ENCODE results near the gene ADGRA3. TPM values are rescaled to one million over a fixed set of nuclear protein-coding genes. Genes with fewer than 3 reads are reported as not detected.
"Not testable (repeated sequence)": the region's sequence is repeated elsewhere in the genome, so short reads cannot be mapped to it uniquely, and the experiment has no call there.

Gene ADGRA3
- total RNA-seq, 3 donors from 2014 or later: 6.4 to 24.0 (median 11.1) TPM

GRCh38 chr4:22417408-22417807 is 98.5 kb downstream of the ADGRA3 start:
- Mint-ChIP-seq H3K36me3 (ENCODE audit: insufficient read depth) (peaks cover 2% of the 10 kb centered on the region), H3K4me1 (ENCODE audit: low read depth) (peaks cover 2% of the 10 kb centered on the region), H3K4me3 (no peak overlapping the region), H3K27me3 (ENCODE audit: low read depth) (no peaks in the 10 kb centered on the region), H3K9me3 (no peaks in the 10 kb centered on the region)
- ATAC-seq: peak in 1 of 2 donors; percentile 62
- DNase-seq: no peak

- no peak for ATAC-seq
- Mint-ChIP-seq H3K9me3 (no peaks in the 10 kb centered on the region), H3K27me3 (ENCODE audit: low read depth) (no peaks in the 10 kb centered on the region), H3K4me3 (no peak overlapping the region), H3K36me3 (ENCODE audit: insufficient read depth) (peaks cover 2% of the 10 kb centered on the region), H3K4me1 (ENCODE audit: low read depth) (peaks cover 2% of the 10 kb centered on the region)
- no peak for DNase-seq
These were observed 99.5 kb downstream of the ADGRA3 start for GRCh38 chr4:22416403-22416802.

- peaks cover 2% of the 10 kb centered on the region for H3K4me1 Mint-ChIP-seq (ENCODE audit: low read depth)
- DNase-seq: no peak
- no peak for ATAC-seq
- H3K9me3 Mint-ChIP-seq: no peaks in the 10 kb centered on the region
- peaks cover 2% of the 10 kb centered on the region for H3K36me3 Mint-ChIP-seq (ENCODE audit: insufficient read depth)
- H3K27me3 Mint-ChIP-seq (ENCODE audit: low read depth): no peaks in the 10 kb centered on the region
- H3K4me3 Mint-ChIP-seq: no peak overlapping the region
These were observed 101.0 kb downstream of the ADGRA3 start for GRCh38 chr4:22414833-22415232.

GRCh38 chr4:22413471-22413870 is 102.4 kb downstream of the ADGRA3 start:
- Mint-ChIP-seq H3K4me1 (ENCODE audit: low read depth) (peaks cover 2% of the 10 kb centered on the region), H3K4me3 (no peak overlapping the region), H3K27me3 (ENCODE audit: low read depth) (no peaks in the 10 kb centered on the region), H3K36me3 (ENCODE audit: insufficient read depth) (peaks cover 2% of the 10 kb centered on the region), H3K9me3 (no peaks in the 10 kb centered on the region)
- DNase-seq: no peak
- ATAC-seq: no peak

GRCh38 chr4:22412013-22412412 is 103.9 kb downstream of the ADGRA3 start:
- Mint-ChIP-seq H3K36me3 (ENCODE audit: insufficient read depth) (no peaks in the 10 kb centered on the region), H3K4me1 (ENCODE audit: low read depth) (peaks cover 2% of the 10 kb centered on the region), H3K4me3 (no peak overlapping the region), H3K9me3 (no peaks in the 10 kb centered on the region), H3K27me3 (ENCODE audit: low read depth) (no peaks in the 10 kb centered on the region)
- DNase-seq (no peak), ATAC-seq (no peak)

- Mint-ChIP-seq H3K27me3 (ENCODE audit: low read depth) (no peaks in the 10 kb centered on the region), H3K4me1 (ENCODE audit: low read depth) (no peaks in the 10 kb centered on the region), H3K9me3 (no peaks in the 10 kb centered on the region), H3K36me3 (ENCODE audit: insufficient read depth) (no peaks in the 10 kb centered on the region), H3K4me3 (no peak overlapping the region)
- no peak for DNase-seq
- no peak for ATAC-seq
These were observed 105.1 kb downstream of the ADGRA3 start for GRCh38 chr4:22410645-22411247.

GRCh38 chr4:22408474-22408873 is 107.4 kb downstream of the ADGRA3 start:
- H3K4me3 Mint-ChIP-seq: no peak overlapping the region
- no peaks in the 10 kb centered on the region for H3K4me1 Mint-ChIP-seq (ENCODE audit: low read depth)
- H3K27me3 Mint-ChIP-seq (ENCODE audit: low read depth): no peaks in the 10 kb centered on the region
- DNase-seq (no peak), ATAC-seq (no peak)
- no peaks in the 10 kb centered on the region for H3K9me3 Mint-ChIP-seq
- H3K36me3 Mint-ChIP-seq (ENCODE audit: insufficient read depth): no peaks in the 10 kb centered on the region

- H3K4me1 Mint-ChIP-seq (ENCODE audit: low read depth): no peaks in the 10 kb centered on the region
- H3K36me3 Mint-ChIP-seq (ENCODE audit: insufficient read depth): no peaks in the 10 kb centered on the region
- H3K9me3 Mint-ChIP-seq: peaks cover 4% of the 10 kb centered on the region
- ATAC-seq: no peak
- no peak for DNase-seq
- no peaks in the 10 kb centered on the region for H3K27me3 Mint-ChIP-seq (ENCODE audit: low read depth)
- no peak overlapping the region for H3K4me3 Mint-ChIP-seq
These were observed 108.5 kb downstream of the ADGRA3 start for GRCh38 chr4:22407361-22407760.

GRCh38 chr4:22398671-22399070 is 117.2 kb downstream of the ADGRA3 start:
- Mint-ChIP-seq H3K27me3 (ENCODE audit: low read depth) (no peaks in the 10 kb centered on the region), H3K4me1 (ENCODE audit: low read depth) (no peaks in the 10 kb centered on the region), H3K4me3 (no peak overlapping the region), H3K36me3 (ENCODE audit: insufficient read depth) (no peaks in the 10 kb centered on the region), H3K9me3 (peaks cover 6% of the 10 kb centered on the region)
- DNase-seq (no peak), ATAC-seq (no peak)

- no peak for DNase-seq
- Mint-ChIP-seq H3K4me1 (ENCODE audit: low read depth) (no peaks in the 10 kb centered on the region), H3K4me3 (no peak overlapping the region), H3K9me3 (no peaks in the 10 kb centered on the region), H3K36me3 (ENCODE audit: insufficient read depth) (no peaks in the 10 kb centered on the region), H3K27me3 (ENCODE audit: low read depth) (no peaks in the 10 kb centered on the region)
- ATAC-seq: no peak
These were observed 124.3 kb downstream of the ADGRA3 start for GRCh38 chr4:22391551-22391950.

GRCh38 chr4:22389240-22389870 is 126.5 kb downstream of the ADGRA3 start:
- H3K36me3 Mint-ChIP-seq (ENCODE audit: insufficient read depth): no peaks in the 10 kb centered on the region
- no peaks in the 10 kb centered on the region for H3K9me3 Mint-ChIP-seq
- H3K4me3 Mint-ChIP-seq: no peak overlapping the region
- DNase-seq: no peak
- no peaks in the 10 kb centered on the region for H3K27me3 Mint-ChIP-seq (ENCODE audit: low read depth)
- no peak for ATAC-seq
- peaks cover 4% of the 10 kb centered on the region for H3K4me1 Mint-ChIP-seq (ENCODE audit: low read depth)

- Mint-ChIP-seq H3K27me3 (ENCODE audit: low read depth) (no peaks in the 10 kb centered on the region), H3K4me1 (ENCODE audit: low read depth) (peaks cover 4% of the 10 kb centered on the region), H3K4me3 (no peak overlapping the region), H3K36me3 (ENCODE audit: insufficient read depth) (no peaks in the 10 kb centered on the region), H3K9me3 (no peaks in the 10 kb centered on the region)
- no peak for DNase-seq
- peak; percentile 61 to 74 for ATAC-seq
These were observed 130.3 kb downstream of the ADGRA3 start for GRCh38 chr4:22385611-22386011.

- ATAC-seq (no peak), DNase-seq (no peak)
- Mint-ChIP-seq H3K36me3 (ENCODE audit: insufficient read depth) (no peaks in the 10 kb centered on the region), H3K4me1 (ENCODE audit: low read depth) (peaks cover 4% of the 10 kb centered on the region), H3K27me3 (ENCODE audit: low read depth) (no peaks in the 10 kb centered on the region), H3K9me3 (no peaks in the 10 kb centered on the region), H3K4me3 (no peak overlapping the region)
These were observed 131.7 kb downstream of the ADGRA3 start for GRCh38 chr4:22384154-22384553.

- H3K27me3 Mint-ChIP-seq (ENCODE audit: low read depth); H3K9me3 Mint-ChIP-seq; H3K36me3 Mint-ChIP-seq (ENCODE audit: insufficient read depth); H3K4me1 Mint-ChIP-seq (ENCODE audit: low read depth); DNase-seq; ATAC-seq; H3K4me3 Mint-ChIP-seq: not testable (repeated sequence)
These were observed 133.7 kb downstream of the ADGRA3 start for GRCh38 chr4:22382216-22382615.

GRCh38 chr4:22372986-22373385 is 142.9 kb downstream of the ADGRA3 start:
- no peak for ATAC-seq
- H3K4me3 Mint-ChIP-seq: no peak overlapping the region
- H3K4me1 Mint-ChIP-seq (ENCODE audit: low read depth): no peaks in the 10 kb centered on the region
- no peaks in the 10 kb centered on the region for H3K9me3 Mint-ChIP-seq
- H3K36me3 Mint-ChIP-seq (ENCODE audit: insufficient read depth): no peaks in the 10 kb centered on the region
- DNase-seq: no peak
- H3K27me3 Mint-ChIP-seq (ENCODE audit: low read depth): no peaks in the 10 kb centered on the region
